Uterus (tissue), 4 donors: ENCODE data around the gene CELA2A. TPM values are rescaled to one million over a fixed set of nuclear protein-coding genes. Genes with fewer than 3 reads are reported as not detected.
"Not testable (repeated sequence)": the region's sequence is repeated elsewhere in the genome, so short reads cannot be mapped to it uniquely, and the experiment has no call there.

Experiments used
- DNase-seq, 2 donors: peaks; one replicate each; pipeline ENCODE4 v3.0.0-alpha.2; 2019 to 2020
- H3K27ac ChIP-seq, 2 donors: fragments of 200-600 bp; sonication (generic); 1 replicate in 1 of 2; 2 replicates in 1 of 2; pipeline ENCODE4 v1.5.1; 2016 to 2018
- H3K27me3 ChIP-seq, 2 donors: fragments of 200-600 bp; sonication (generic); one replicate each; pipeline ENCODE4 v1.5.1; 2018 to 2019; ENCODE audit warnings: control low read depth in 1 of 2
- H3K36me3 ChIP-seq, 2 donors: fragments of 200-600 bp; sonication (generic); one replicate each; pipeline ENCODE4 v1.5.1; 2019; ENCODE audit warnings: control low read depth in 1 of 2
- H3K4me1 ChIP-seq, 2 donors: fragments of 200-600 bp; sonication (generic); one replicate each; pipeline ENCODE4 v1.5.1; 2018 to 2019; ENCODE audit warnings: control low read depth in 1 of 2
- H3K4me3 ChIP-seq, 2 donors: fragments of 200-600 bp; sonication (generic); 1 replicate in 1 of 2; 2 replicates in 1 of 2; pipeline ENCODE4 v1.5.1; 2018 to 2019; ENCODE audit warnings: mild to moderate bottlenecking in 1 of 2
- H3K9me3 ChIP-seq, 2 donors: fragments of 200-600 bp; sonication (generic); one replicate each; pipeline ENCODE4 v1.5.1; 2019; ENCODE audit warnings: control low read depth in 1 of 2
- CTCF ChIP-seq, 4 experiments: fragments of 200-600 bp in 2 of 4; fragments of 450-650 bp in 2 of 4; sonication (generic) in 2 of 4; IDR thresholded peaks; one replicate each; pipeline ENCODE4 v1.5.1; 2016 to 2019; ENCODE audit warnings: antibody characterized with exemption in 4 of 4, mild to moderate bottlenecking in 2 of 4, moderate library complexity in 1 of 4
- POLR2A ChIP-seq, 2 donors: fragments of 450-650 bp; IDR thresholded peaks; one replicate each; pipeline ENCODE4 v1.6.1; 2016; ENCODE audit warnings: antibody characterized with exemption in 2 of 2, mild to moderate bottlenecking in 1 of 2, moderate library complexity in 1 of 2
- intact Hi-C: fragments of 100-400 bp; cut with DNase I; formaldehyde crosslinking; loops from one replicate; pipeline ENCODE4 v1.15.1; 2023; ENCODE audit warnings: low total_unique reads
- total RNA-seq, 4 donors: library from RNA; depleted of rRNA in 3 of 4; stranded (reverse); fragments of >200 nt in 3 of 4; gene quantifications; one replicate each; pipeline versions ENCODE4 v1.1.0 to v1.2.4, GENCODE V29; 2014 to 2023
- donor health status: DM: yes; HTN: yes; CAD: no.

Gene CELA2A
- total RNA-seq, 4 donors from 2014 or later, result not detected

- H3K9me3 ChIP-seq, result no peaks in the 10 kb centered on the region
- H3K4me1 ChIP-seq, result no peaks in the 10 kb centered on the region
- H3K36me3 ChIP-seq, result no peaks in the 10 kb centered on the region
- no peak overlapping the region for H3K4me3 ChIP-seq
- DNase-seq, result no peak
- H3K27ac ChIP-seq, result no peak overlapping the region
- H3K27me3 ChIP-seq, result no peaks in the 10 kb centered on the region
- TF ChIP-seq CTCF (IDR thresholded peaks at IDR 0.05) (no peak), POLR2A (IDR thresholded peaks at IDR 0.05) (no peak)
- intact Hi-C loops, result no loop called here
Measured at GRCh38 chr1:15513192-15513591, 56.7 kb downstream of the CELA2A start.

- no peaks in the 10 kb centered on the region for H3K27me3 ChIP-seq
- H3K4me1 ChIP-seq, result no peaks in the 10 kb centered on the region
- no peak for DNase-seq
- TF ChIP-seq POLR2A (IDR thresholded peaks at IDR 0.05) (no peak), CTCF (IDR thresholded peaks at IDR 0.05) (no peak)
- no peak overlapping the region for H3K4me3 ChIP-seq
- H3K9me3 ChIP-seq, result no peaks in the 10 kb centered on the region
- no peak overlapping the region for H3K27ac ChIP-seq
- intact Hi-C loops, result no loop called here
- no peaks in the 10 kb centered on the region for H3K36me3 ChIP-seq
Measured at GRCh38 chr1:15513919-15514318, 57.4 kb downstream of the CELA2A start.

GRCh38 chr1:15514557-15514956 is 58.0 kb downstream of the CELA2A start:
- DNase-seq, H3K4me1 ChIP-seq, H3K36me3 ChIP-seq, H3K27ac ChIP-seq, H3K27me3 ChIP-seq, intact Hi-C loops, H3K4me3 ChIP-seq, H3K9me3 ChIP-seq: not testable (repeated sequence)

GRCh38 chr1:15515022-15515663 is 58.6 kb downstream of the CELA2A start:
- intact Hi-C loops, result no loop called here
- Histone ChIP-seq H3K27me3 (no peaks in the 10 kb centered on the region), H3K36me3 (no peaks in the 10 kb centered on the region), H3K4me3 (no peak overlapping the region), H3K9me3 (no peaks in the 10 kb centered on the region), H3K27ac (no peak overlapping the region), H3K4me1 (no peaks in the 10 kb centered on the region)
- DNase-seq, result no peak
- TF ChIP-seq CTCF (IDR thresholded peaks at IDR 0.05), result no peak
- TF ChIP-seq POLR2A (IDR thresholded peaks at IDR 0.05), result no peak

GRCh38 chr1:15519625-15520024 is 63.1 kb downstream of the CELA2A start:
- no peak for TF ChIP-seq CTCF (IDR thresholded peaks at IDR 0.05)
- no peak for TF ChIP-seq POLR2A (IDR thresholded peaks at IDR 0.05)
- H3K36me3 ChIP-seq, result no peaks in the 10 kb centered on the region
- DNase-seq, result no peak
- intact Hi-C loops, result no loop called here
- H3K27me3 ChIP-seq, result no peaks in the 10 kb centered on the region
- H3K4me1 ChIP-seq, result no peaks in the 10 kb centered on the region
- H3K4me3 ChIP-seq, result no peak overlapping the region
- H3K9me3 ChIP-seq, result no peaks in the 10 kb centered on the region
- H3K27ac ChIP-seq, result no peak overlapping the region

- H3K27me3 ChIP-seq, H3K9me3 ChIP-seq, intact Hi-C loops, H3K27ac ChIP-seq, H3K4me3 ChIP-seq, H3K4me1 ChIP-seq, DNase-seq, H3K36me3 ChIP-seq: not testable (repeated sequence)
Measured at GRCh38 chr1:15521206-15521906, 64.8 kb downstream of the CELA2A start.

Other genes starting within 250 kb of the CELA2A start
- 1 to 10 TPM in 2 of 4 donors, not detected in 2; 1.1 to 4.1 TPM for gene FHAD1, start 209.5 kb upstream of the CELA2A start, total RNA-seq
- gene EFHD2, start 46.8 kb upstream of the CELA2A start, total RNA-seq, result 10 to 100 TPM; 12.1 to 32.5 (median 20.4) TPM
- 1 to 10 TPM in 1 of 4 donors, not detected in 3; 1.1 TPM for gene CTRC, start 18.3 kb upstream of the CELA2A start, total RNA-seq
- gene CELA2B, start 19.4 kb downstream of the CELA2A start, total RNA-seq, result not detected
- 10 to 100 TPM in 2 of 4 donors, 1 to 10 TPM in 2; 2.6 to 16.0 (median 8.1) TPM for gene CASP9, start 67.5 kb downstream of the CELA2A start, total RNA-seq
- gene DNAJC16, start 70.1 kb downstream of the CELA2A start, total RNA-seq, result 10 to 100 TPM in 3 of 4 donors, 1 to 10 TPM in 1; 8.8 to 32.4 (median 27.5) TPM
- 1 to 10 TPM in 1 of 4 donors, under 1 TPM in 1, not detected in 2; 0.27 to 1.4 TPM for gene AGMAT, start 128.3 kb downstream of the CELA2A start, total RNA-seq
- gene DDI2, start 160.7 kb downstream of the CELA2A start, total RNA-seq, result 100 to 1,000 TPM in 1 of 4 donors, 10 to 100 TPM in 3; 26.2 to 115 (median 43.7) TPM
- 10 to 100 TPM; 21.3 to 70.2 (median 30.7) TPM for gene PLEKHM2, start 227.6 kb downstream of the CELA2A start, total RNA-seq